GM12878 (cell line): ENCODE measurements around the gene SFXN4. TPM values are rescaled to one million over a fixed set of nuclear protein-coding genes. Genes with fewer than 3 reads are reported as not detected.

Source experiments
- ATAC-seq: fragments of 200-7000 bp; cut with Tn5 transposase; 3 replicates; pipeline ENCODE4 v1.9.1; 2020; ENCODE audit warnings: mild to moderate bottlenecking, moderate library complexity
- BruUV-seq: library from RNA; stranded (reverse); fragments of 400-500 nt; replicated peaks from 2 replicates; lab custom pipeline; 2021; lab: Mats Ljungman, UMichigan
- CTCF ChIA-PET: fragments of 300-600 bp; sonication (Branson Sonifier 250); formaldehyde crosslinking; extraction: SDS; loops from one replicate; lab custom pipeline; 2021; ENCODE audit warnings: inconsistent platforms; lab: Yijun Ruan, JAX
- POLR2A ChIA-PET: fragments of 350-600 bp; formaldehyde crosslinking; extraction: SDS; loops from one replicate; lab custom pipeline; 2021; ENCODE audit warnings: inconsistent platforms; lab: Charles Lee
- RAD21 ChIA-PET: fragments of 300-600 bp; sonication (Branson Sonifier 250); formaldehyde crosslinking; loops from one replicate; lab custom pipeline; 2023; ENCODE audit warnings: antibody characterized with exemption; ENCODE audit not compliant: unreplicated experiment; lab: Charles Lee
- SMC1A ChIA-PET: fragments of 300-600 bp; sonication (Branson Sonifier 250); formaldehyde crosslinking; loops from one replicate; lab custom pipeline; 2023; ENCODE audit not compliant: unreplicated experiment, uncharacterized antibody; lab: Charles Lee
- DNase-seq: peaks from one replicate; pipeline ENCODE4 v3.0.0-alpha.2; 2011; ENCODE audit warnings: low read depth, low spot score
- FAIRE-seq: peaks from 3 replicates; lab custom pipeline; 2011; peaks lifted over from hg19 to GRCh38; lab: Jason Lieb, UNC
- H2AFZ ChIP-seq: 2 replicates; pipeline ENCODE4 v1.6.0; 2011; ENCODE audit warnings: low read depth, low read length, control low read depth; ENCODE audit not compliant: control insufficient read depth
- H3K27ac ChIP-seq: 2 replicates; pipeline ENCODE4 v1.5.1; 2011; ENCODE audit warnings: control low read depth; ENCODE audit not compliant: control insufficient read depth, insufficient read depth
- H3K27me3 ChIP-seq, 2 experiments: replicated peaks in 1 of 2; 2 replicates each; pipeline versions ENCODE4 v1.6.0 to v1.6.1; 2011; ENCODE audit warnings: low read length in 1 of 2; ENCODE audit not compliant: control insufficient read depth in 2 of 2, insufficient read depth in 2 of 2
- H3K36me3 ChIP-seq, 2 experiments: 2 replicates each; pipeline ENCODE4 v1.5.1; 2011; ENCODE audit warnings: low read length in 1 of 2; ENCODE audit not compliant: control insufficient read depth in 2 of 2, insufficient read depth in 2 of 2
- H3K4me1 ChIP-seq: 2 replicates; pipeline ENCODE4 v1.6.1; 2011; ENCODE audit warnings: mild to moderate bottlenecking, low read length, moderate library complexity, mixed read lengths; ENCODE audit not compliant: control insufficient read depth, insufficient read depth
- H3K4me2 ChIP-seq: 2 replicates; pipeline ENCODE4 v1.6.0; 2011; ENCODE audit warnings: control low read depth; ENCODE audit not compliant: control insufficient read depth, insufficient read depth
- H3K4me3 ChIP-seq: fragments of 200-600 bp; sonication (generic); 2 replicates; pipeline ENCODE4 v1.5.1; 2016
- H3K79me2 ChIP-seq: 2 replicates; pipeline ENCODE4 v1.6.0; 2011; ENCODE audit warnings: low read length; ENCODE audit not compliant: control insufficient read depth, insufficient read depth
- H3K9ac ChIP-seq: 2 replicates; pipeline ENCODE4 v1.8.0; 2011; ENCODE audit warnings: low read length, control low read depth, mixed read lengths; ENCODE audit not compliant: control insufficient read depth, insufficient read depth
- H3K9me3 ChIP-seq: replicated peaks from 3 replicates; pipeline ENCODE4 v1.5.1; 2011; ENCODE audit warnings: mild to moderate bottlenecking, low read length; ENCODE audit not compliant: control insufficient read depth, insufficient read depth
- H4K20me1 ChIP-seq: 2 replicates; pipeline ENCODE4 v1.6.0; 2011; ENCODE audit not compliant: control insufficient read depth, insufficient read depth
- EED ChIP-seq: sonication (generic); IDR thresholded peaks from 2 replicates; pipeline ENCODE4 v1.6.1; 2016; ENCODE audit warnings: antibody characterized with exemption, low read depth
- FOXK2 ChIP-seq: fragments of 450-650 bp; IDR thresholded peaks from 2 replicates; pipeline ENCODE4 v1.6.1; 2017; ENCODE audit warnings: mild to moderate bottlenecking, moderate library complexity
- HDAC6 ChIP-seq: fragments of 200-600 bp; sonication (generic); IDR thresholded peaks from one replicate; pipeline ENCODE4 v1.8.0; 2017; ENCODE audit warnings: antibody characterized with exemption; ENCODE audit not compliant: unreplicated experiment
- MTA3 ChIP-seq: IDR thresholded peaks from 2 replicates; pipeline ENCODE4 v1.6.1; 2012; ENCODE audit warnings: low read length, inconsistent platforms, borderline replicate concordance
- MXI1 ChIP-seq: fragments of 150-350 bp; IDR thresholded peaks from 2 replicates; pipeline ENCODE4 v1.6.1; 2011; ENCODE audit warnings: low read depth, mild to moderate bottlenecking, inconsistent platforms, low read length, improper control_type of control experiment
- NFIC ChIP-seq: IDR thresholded peaks from 2 replicates; pipeline ENCODE4 v1.6.1; 2012; ENCODE audit warnings: low read depth, mild to moderate bottlenecking, inconsistent platforms, low read length, moderate library complexity
- PAX8 ChIP-seq: fragments of 450-650 bp; IDR thresholded peaks from 2 replicates; pipeline ENCODE4 v1.6.1; 2017; ENCODE audit warnings: mild to moderate bottlenecking, moderate library complexity
- PML ChIP-seq: IDR thresholded peaks from 2 replicates; pipeline ENCODE4 v1.6.1; 2012; ENCODE audit warnings: low read length, inconsistent platforms
- POLR2AphosphoS5 ChIP-seq: IDR thresholded peaks from 2 replicates; pipeline ENCODE4 v1.6.1; 2011; ENCODE audit warnings: mild to moderate bottlenecking, low read length, inconsistent platforms
- POU2F2 ChIP-seq: IDR thresholded peaks from 3 replicates; pipeline ENCODE4 v1.6.1; 2011; ENCODE audit warnings: low read depth, mild to moderate bottlenecking, low read length, borderline replicate concordance
- RAD21 ChIP-seq: IDR thresholded peaks from 2 replicates; pipeline ENCODE4 v1.6.1; 2011; ENCODE audit warnings: mild to moderate bottlenecking, low read depth, low read length, moderate library complexity; ENCODE audit not compliant: insufficient read depth
- RB1 ChIP-seq: fragments of 450-650 bp; formaldehyde crosslinking; IDR thresholded peaks from 2 replicates; pipeline ENCODE4 v1.6.1; 2017; ENCODE audit warnings: mild to moderate bottlenecking, borderline replicate concordance
- SIN3A ChIP-seq: IDR thresholded peaks from 2 replicates; pipeline ENCODE4 v1.6.1; 2012; ENCODE audit warnings: low read depth, low read length, improper control_type of control experiment
- ZZZ3 ChIP-seq: IDR thresholded peaks from 2 replicates; pipeline ENCODE4 v1.6.1; 2011; ENCODE audit warnings: low read depth; ENCODE audit not compliant: control insufficient read depth, insufficient read length
- WGBS: methylation state at CpG from one replicate; pipeline ENCODE4 v1.1.6; 2016; ENCODE audit warnings: low lambda C conversion rate; ENCODE audit not compliant: insufficient replicate concordance, insufficient coverage; ENCODE audit errors: missing lambda C conversion rate; 5-methylcytosine and 5-hydroxymethylcytosine counted together
- in situ Hi-C: fragments of 300-500 bp; cut with MboI; formaldehyde crosslinking; loops from 9 replicates; pipeline ENCODE4 v1.14.3; 2018; ENCODE audit warnings: mixed read lengths
- intact Hi-C: fragments of 100-400 bp; cut with micrococcal nuclease; formaldehyde crosslinking; loops from one replicate; pipeline ENCODE4 v1.14.2; 2022; ENCODE audit not compliant: unreplicated experiment
- polyA plus RNA-seq, 11 experiments: library from polyadenylated mRNA; depleted of rRNA in 4 of 11; unstranded in 6 of 11; stranded (reverse) in 5 of 11; fragments of >200 nt; fragmentation: Nextera tagmentation in 4 of 11; fragmentation: Illumina TruSeq in 1 of 11; extraction: Ambion mirVana in 4 of 11; extraction: Trizol in 1 of 11; gene quantifications; 1 replicate in 1 of 11; 2 replicates in 10 of 11; pipeline versions ENCODE4 v1.2.1 to v1.2.3, GENCODE V29; 2011 to 2016; ENCODE audit warnings: inconsistent platforms in 2 of 11, missing spikeins in 2 of 11, low read depth in 1 of 11
- total RNA-seq, 4 experiments: library from RNA; depleted of rRNA in 3 of 4; stranded (reverse); fragments of >200 nt in 3 of 4; fragmentation: Illumina TruSeq in 1 of 4; extraction: Trizol in 1 of 4; gene quantifications; 2 replicates each; pipeline versions ENCODE4 v1.2.1 to v1.2.3, GENCODE V29; 2013 to 2021
- TF ChIP-seq, protein P1 (sequence below): IDR thresholded peaks from 2 replicates; pipeline ENCODE4 v1.6.1; 2012; ENCODE audit warnings: mild to moderate bottlenecking, low read depth, low read length

SFXN4 gene
- total and polyA plus RNA-seq, 10 of the 15 experiments (the other 5 are each of a cell fraction or from before 2014, with no cell fraction given), result 40.7 to 111 (median 48.8) TPM

- no peak for TF ChIP-seq SIN3A
Observed at GRCh38 chr10:119176166-119176565, 10.7 kb upstream of the SFXN4 start (continued).

DNA sequence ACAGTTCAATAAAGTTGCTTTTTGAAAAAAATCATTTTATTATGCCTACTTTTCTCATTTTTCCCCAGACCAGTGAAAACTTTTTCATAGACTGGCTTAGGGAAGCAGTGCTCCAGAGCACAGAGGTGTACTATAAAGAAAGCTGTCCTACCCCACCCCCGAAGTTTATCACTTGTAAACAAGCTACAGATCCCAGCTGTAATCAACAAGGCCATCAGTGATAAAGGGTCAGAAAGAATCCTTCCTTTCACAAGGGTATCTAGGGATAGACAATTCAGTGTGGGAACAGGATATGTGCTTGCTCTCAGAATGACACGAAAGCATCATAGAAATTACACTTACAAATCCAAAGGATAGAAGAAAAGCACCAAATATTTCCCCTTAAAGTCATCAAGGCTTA, 8.6 kb upstream of the SFXN4 start:
- intact Hi-C loops, result no loop called here

More for the DNA sequence above, 8.6 kb upstream of the SFXN4 start:
- RAD21 ChIA-PET, result no interaction called here
- WGBS, result 100% methylated on average over 2 of the region's 2 CpGs
- H3K4me1 ChIP-seq, result peaks cover 13% of the 10 kb centered on the region
- in situ Hi-C loops, result no loop called here
- no peaks in the 10 kb centered on the region for H3K27me3 ChIP-seq
- H3K4me3 ChIP-seq, result no peak overlapping the region
- no peak for TF ChIP-seq RAD21
- TF ChIP-seq, protein P1, sequence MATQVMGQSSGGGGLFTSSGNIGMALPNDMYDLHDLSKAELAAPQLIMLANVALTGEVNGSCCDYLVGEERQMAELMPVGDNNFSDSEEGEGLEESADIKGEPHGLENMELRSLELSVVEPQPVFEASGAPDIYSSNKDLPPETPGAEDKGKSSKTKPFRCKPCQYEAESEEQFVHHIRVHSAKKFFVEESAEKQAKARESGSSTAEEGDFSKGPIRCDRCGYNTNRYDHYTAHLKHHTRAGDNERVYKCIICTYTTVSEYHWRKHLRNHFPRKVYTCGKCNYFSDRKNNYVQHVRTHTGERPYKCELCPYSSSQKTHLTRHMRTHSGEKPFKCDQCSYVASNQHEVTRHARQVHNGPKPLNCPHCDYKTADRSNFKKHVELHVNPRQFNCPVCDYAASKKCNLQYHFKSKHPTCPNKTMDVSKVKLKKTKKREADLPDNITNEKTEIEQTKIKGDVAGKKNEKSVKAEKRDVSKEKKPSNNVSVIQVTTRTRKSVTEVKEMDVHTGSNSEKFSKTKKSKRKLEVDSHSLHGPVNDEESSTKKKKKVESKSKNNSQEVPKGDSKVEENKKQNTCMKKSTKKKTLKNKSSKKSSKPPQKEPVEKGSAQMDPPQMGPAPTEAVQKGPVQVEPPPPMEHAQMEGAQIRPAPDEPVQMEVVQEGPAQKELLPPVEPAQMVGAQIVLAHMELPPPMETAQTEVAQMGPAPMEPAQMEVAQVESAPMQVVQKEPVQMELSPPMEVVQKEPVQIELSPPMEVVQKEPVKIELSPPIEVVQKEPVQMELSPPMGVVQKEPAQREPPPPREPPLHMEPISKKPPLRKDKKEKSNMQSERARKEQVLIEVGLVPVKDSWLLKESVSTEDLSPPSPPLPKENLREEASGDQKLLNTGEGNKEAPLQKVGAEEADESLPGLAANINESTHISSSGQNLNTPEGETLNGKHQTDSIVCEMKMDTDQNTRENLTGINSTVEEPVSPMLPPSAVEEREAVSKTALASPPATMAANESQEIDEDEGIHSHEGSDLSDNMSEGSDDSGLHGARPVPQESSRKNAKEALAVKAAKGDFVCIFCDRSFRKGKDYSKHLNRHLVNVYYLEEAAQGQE, result no peak
- TF ChIP-seq HDAC6, result no peak
- TF ChIP-seq RB1, result no peak
- no peak for TF ChIP-seq NFIC
- TF ChIP-seq ZZZ3, result no peak
- no peak for TF ChIP-seq PML
- no peak for TF ChIP-seq POLR2AphosphoS5
- no peak for TF ChIP-seq EED
- no peak for TF ChIP-seq PAX8
- TF ChIP-seq POU2F2, result no peak
- no peak for TF ChIP-seq MXI1
- no peak for TF ChIP-seq FOXK2
- no peak for TF ChIP-seq MTA3
- TF ChIP-seq, all 136 proteins: peak for 0
- DNase-seq (no peak), ATAC-seq (no peak), FAIRE-seq (no peak)
- peaks cover 7 to 42% of the 10 kb centered on the region in 2 experiments for H3K36me3 ChIP-seq
- no peaks in the 10 kb centered on the region for H4K20me1 ChIP-seq
- ChIA-PET CTCF (no interaction called here), POLR2A (interaction anchor here (0.5 to 1.3 kb wide), 2 partner anchors 9 to 35 kb away, joined by 5 to 8 read pairs; no protein-coding TSS in a partner anchor), SMC1A (no interaction called here)
- no peak overlapping the region for H3K9ac ChIP-seq
- no peak overlapping the region for H3K27ac ChIP-seq
- no peak overlapping the region for H3K4me2 ChIP-seq
- BruUV-seq, result no TSS peak
- no peaks in the 10 kb centered on the region for H3K9me3 ChIP-seq
- H2AFZ ChIP-seq, result no peak overlapping the region
- H3K79me2 ChIP-seq, result peaks cover 32% of the 10 kb centered on the region
